ENCODE data around the gene MUC3A.

DNA sequence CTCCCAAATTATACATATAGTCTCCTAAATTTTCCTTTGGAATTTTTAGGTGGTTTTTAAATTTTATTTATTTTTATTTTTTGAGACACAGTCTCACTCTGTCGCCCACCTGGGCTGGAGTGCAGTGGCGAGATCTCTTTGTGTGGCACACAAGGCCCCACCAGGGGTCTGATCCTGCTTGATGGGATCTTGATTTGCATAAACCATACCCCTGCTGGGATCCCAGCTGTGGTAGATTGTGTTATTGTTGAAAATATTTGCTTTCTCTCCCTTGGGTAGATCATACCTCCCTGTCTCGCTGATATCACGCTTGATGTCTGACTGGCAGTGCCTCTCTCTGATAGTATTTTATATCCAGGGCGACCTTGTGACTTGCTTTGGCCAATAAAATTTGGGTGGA, 5.6 kb upstream of the MUC3A start:
- TF ChIP-seq POLR2A (IDR thresholded peaks at IDR 0.05) = no peak
- TF ChIP-seq, protein P1, sequence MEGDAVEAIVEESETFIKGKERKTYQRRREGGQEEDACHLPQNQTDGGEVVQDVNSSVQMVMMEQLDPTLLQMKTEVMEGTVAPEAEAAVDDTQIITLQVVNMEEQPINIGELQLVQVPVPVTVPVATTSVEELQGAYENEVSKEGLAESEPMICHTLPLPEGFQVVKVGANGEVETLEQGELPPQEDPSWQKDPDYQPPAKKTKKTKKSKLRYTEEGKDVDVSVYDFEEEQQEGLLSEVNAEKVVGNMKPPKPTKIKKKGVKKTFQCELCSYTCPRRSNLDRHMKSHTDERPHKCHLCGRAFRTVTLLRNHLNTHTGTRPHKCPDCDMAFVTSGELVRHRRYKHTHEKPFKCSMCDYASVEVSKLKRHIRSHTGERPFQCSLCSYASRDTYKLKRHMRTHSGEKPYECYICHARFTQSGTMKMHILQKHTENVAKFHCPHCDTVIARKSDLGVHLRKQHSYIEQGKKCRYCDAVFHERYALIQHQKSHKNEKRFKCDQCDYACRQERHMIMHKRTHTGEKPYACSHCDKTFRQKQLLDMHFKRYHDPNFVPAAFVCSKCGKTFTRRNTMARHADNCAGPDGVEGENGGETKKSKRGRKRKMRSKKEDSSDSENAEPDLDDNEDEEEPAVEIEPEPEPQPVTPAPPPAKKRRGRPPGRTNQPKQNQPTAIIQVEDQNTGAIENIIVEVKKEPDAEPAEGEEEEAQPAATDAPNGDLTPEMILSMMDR (IDR thresholded peaks at IDR 0.05) = no peak

All from uterus (tissue), 2 donors.